ENCODE results near the gene LITAFD. TPM values are rescaled to one million over a fixed set of nuclear protein-coding genes. Genes with fewer than 3 reads are reported as not detected.
"Not testable (repeated sequence)": the region's sequence is repeated elsewhere in the genome, so short reads cannot be mapped to it uniquely, and the experiment has no call there.

LITAFD gene
- total RNA-seq, 1 donor from 2014 or later, result not detected

DNA sequence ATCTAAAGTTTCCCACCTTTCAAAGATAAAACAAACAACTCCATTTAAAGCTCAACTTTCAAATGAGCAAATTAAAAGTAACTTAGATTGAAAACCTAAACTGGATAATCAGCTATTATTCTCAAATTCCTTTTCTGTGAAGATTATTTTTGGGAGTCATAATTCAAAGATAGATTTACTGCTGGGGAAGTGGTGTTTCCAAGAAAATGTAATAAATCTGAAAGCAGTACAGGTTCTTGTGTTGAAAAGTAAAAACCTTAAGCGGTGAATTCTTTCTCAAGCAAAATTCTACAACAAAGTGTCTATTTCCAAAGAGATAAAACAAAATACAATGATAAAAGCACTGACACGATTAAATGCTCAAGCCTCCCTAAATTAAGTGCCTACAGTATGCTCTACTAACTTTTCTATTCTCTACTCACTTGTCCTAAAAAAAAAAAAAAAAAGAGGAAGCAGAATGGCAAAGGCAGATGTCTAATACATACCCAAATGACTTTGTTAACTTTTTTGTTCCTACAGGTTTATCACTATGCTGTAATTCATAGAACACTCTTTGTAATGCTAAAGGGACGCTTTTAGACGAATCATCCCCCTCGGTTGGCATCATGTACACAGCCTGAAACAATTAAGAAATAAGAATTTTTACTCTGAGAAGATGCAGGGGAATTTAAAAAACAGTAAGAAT lies 34.5 kb downstream of the LITAFD start:
- no peak for DNase-seq (ENCODE audit: extremely low read depth, low read depth, low spot score)

DNA sequence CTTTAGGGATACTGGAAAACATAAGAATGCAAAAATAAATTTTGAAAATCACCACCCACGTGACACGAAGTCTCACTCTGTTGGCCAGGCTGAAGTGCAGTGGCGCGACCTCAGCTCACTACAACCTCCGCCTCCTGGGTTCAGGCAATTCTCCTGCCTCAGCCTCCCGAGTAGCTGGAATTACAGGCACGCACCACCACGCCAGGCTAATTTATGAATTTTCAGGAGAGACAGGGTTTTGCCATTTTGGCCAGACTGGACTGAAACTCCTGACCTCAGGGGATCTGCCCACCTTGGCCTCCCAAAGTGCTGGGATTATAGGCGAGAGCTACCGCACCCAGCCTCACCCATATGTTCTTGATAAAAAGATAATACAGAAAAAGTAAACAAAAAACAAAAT lies 35.2 kb downstream of the LITAFD start:
- not testable (repeated sequence) for DNase-seq (ENCODE audit: extremely low read depth, low read depth, low spot score)

GRCh38 chr16:8919089-8919933 lies 37.2 kb downstream of the LITAFD start:
- no peak for DNase-seq (ENCODE audit: extremely low read depth, low read depth, low spot score)

- DNase-seq (ENCODE audit: extremely low read depth, low read depth, low spot score), result no peak
These were observed 37.8 kb downstream of the LITAFD start for GRCh38 chr16:8919934-8920462.

GRCh38 chr16:8920645-8921346 lies 38.6 kb downstream of the LITAFD start:
- no peak for DNase-seq (ENCODE audit: extremely low read depth, low read depth, low spot score)

- no peak for DNase-seq (ENCODE audit: extremely low read depth, low read depth, low spot score)
These were observed 39.3 kb downstream of the LITAFD start for GRCh38 chr16:8921347-8921984.

GRCh38 chr16:8923199-8923598 lies 41.0 kb downstream of the LITAFD start:
- DNase-seq (ENCODE audit: extremely low read depth, low read depth, low spot score), result no peak

GRCh38 chr16:8924214-8924613 lies 42.1 kb downstream of the LITAFD start:
- no peak for DNase-seq (ENCODE audit: extremely low read depth, low read depth, low spot score)

- DNase-seq (ENCODE audit: extremely low read depth, low read depth, low spot score), result no peak
These were observed 43.3 kb downstream of the LITAFD start for GRCh38 chr16:8925455-8925854.

- no peak for DNase-seq (ENCODE audit: extremely low read depth, low read depth, low spot score)
These were observed 44.7 kb downstream of the LITAFD start for GRCh38 chr16:8926827-8927226.

DNA sequence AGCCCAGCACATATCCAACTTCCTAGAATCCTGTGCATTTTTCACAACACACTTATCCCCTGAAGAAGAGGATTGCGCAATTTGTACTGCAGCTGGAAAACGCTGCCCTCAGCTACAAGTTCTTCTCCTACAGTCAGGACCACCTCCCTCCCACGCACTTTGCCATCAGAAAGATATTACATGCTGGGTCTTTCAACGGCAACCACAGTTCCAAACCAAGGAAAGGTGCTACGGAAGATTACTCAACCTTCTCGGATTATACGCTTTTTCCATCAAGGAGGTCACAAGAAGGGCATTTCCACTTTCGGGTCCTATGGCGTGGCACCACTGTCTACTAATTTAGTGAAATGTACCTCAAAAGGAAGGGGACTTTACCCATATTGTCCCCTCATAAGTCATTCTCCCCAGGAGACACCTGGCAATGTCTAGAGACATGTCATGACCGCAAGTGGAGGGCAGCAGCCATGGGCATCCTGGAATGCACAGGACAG lies 46.4 kb downstream of the LITAFD start:
- DNase-seq (ENCODE audit: extremely low read depth, low read depth, low spot score), result no peak

DNA sequence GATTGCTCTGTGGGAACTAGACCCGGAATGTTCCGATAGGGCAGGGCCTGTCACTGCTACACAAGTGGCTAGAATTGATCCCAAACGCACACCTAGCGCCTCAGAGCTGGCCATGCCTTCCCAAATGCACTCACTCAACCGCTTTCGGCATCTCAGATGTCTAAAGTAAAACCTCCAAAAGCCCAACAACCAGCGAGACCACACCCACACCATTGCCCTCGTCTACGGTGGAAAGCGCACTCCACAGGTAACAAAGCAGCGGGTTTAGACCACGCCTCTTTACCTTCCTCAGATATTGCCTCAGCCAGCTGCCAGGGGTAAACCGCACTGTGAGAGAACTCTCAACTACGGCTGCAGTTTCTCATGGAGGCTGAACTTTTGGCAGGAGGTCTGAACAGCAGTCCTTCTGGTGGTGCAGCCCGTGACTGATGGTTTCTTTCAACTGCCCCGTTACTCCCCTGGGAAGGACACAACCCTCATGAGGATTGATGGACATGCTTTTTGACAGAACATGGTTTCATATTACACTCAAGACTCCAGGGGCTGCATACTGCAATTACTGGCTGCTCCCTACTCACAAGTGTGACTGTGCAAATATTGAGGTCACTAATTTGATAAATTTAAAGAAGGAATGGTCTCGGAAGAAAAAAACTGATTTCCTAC lies 47.1 kb downstream of the LITAFD start:
- DNase-seq (ENCODE audit: extremely low read depth, low read depth, low spot score), result no peak

- peak; percentile 22 for DNase-seq (ENCODE audit: extremely low read depth, low read depth, low spot score)
These were observed 49.7 kb downstream of the LITAFD start for GRCh38 chr16:8931859-8932258.

DNA sequence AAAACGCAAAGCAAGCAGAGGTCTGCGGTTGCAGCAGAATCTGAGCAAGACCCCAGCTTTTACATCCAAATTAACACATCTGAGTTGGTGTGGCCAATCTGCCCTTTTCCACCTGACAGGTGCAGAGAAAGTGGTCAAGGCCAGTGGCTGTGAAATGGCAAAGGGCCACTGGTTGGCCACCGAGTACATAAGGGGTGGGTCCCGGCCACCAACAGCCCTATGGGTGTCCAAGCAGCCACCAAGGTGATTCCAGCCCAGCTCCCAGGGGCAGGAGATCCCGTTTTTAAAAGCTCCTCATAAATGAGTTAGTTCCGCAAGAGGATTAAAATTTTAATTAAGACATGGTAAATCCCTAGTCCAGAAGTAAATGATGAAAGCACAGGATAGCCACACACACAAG lies 52.5 kb downstream of the LITAFD start:
- no peak for DNase-seq (ENCODE audit: extremely low read depth, low read depth, low spot score)

Other genes with a start within 250 kb of the LITAFD start
- 2.4 and 4.4 TPM in 2 replicates for gene ABAT, start 207.7 kb upstream of the LITAFD start, total RNA-seq
- 6.1 and 9.2 TPM in 2 replicates for gene TMEM186, start 84.7 kb upstream of the LITAFD start, total RNA-seq
- 35.0 and 53.0 TPM in 2 replicates for gene PMM2, start 84.5 kb upstream of the LITAFD start, total RNA-seq
- 71.4 and 77.0 TPM in 2 replicates for gene CARHSP1, start 13.3 kb upstream of the LITAFD start, total RNA-seq
- gene USP7, start 81.6 kb downstream of the LITAFD start, total RNA-seq, result 58.2 and 96.0 TPM in 2 replicates
- gene HAPSTR1, start 209.3 kb downstream of the LITAFD start, total RNA-seq, result 47.4 and 94.9 TPM in 2 replicates